ENCODE data around the gene RASA3.

GRCh38 chr13:114053026-114053425 is 79.4 kb downstream of the RASA3 start:
- TF ChIP-seq CTCF (IDR thresholded peaks at IDR 0.05; ENCODE audit: borderline replicate concordance, extremely low read depth, low read length, poor library complexity, severe bottlenecking) = no peak
- TF ChIP-seq EZH2 (IDR thresholded peaks at IDR 0.05; ENCODE audit: borderline replicate concordance, low read depth, low read length, severe bottlenecking) = no peak

Measured in DND-41 (cell line).